ENCODE measurements around the gene SAT2. TPM values are rescaled to one million over a fixed set of nuclear protein-coding genes. Genes with fewer than 3 reads are reported as not detected.

SAT2 gene
- total and polyA plus RNA-seq, 9 donors: 89.5 to 235 (median 145) TPM

DNA sequence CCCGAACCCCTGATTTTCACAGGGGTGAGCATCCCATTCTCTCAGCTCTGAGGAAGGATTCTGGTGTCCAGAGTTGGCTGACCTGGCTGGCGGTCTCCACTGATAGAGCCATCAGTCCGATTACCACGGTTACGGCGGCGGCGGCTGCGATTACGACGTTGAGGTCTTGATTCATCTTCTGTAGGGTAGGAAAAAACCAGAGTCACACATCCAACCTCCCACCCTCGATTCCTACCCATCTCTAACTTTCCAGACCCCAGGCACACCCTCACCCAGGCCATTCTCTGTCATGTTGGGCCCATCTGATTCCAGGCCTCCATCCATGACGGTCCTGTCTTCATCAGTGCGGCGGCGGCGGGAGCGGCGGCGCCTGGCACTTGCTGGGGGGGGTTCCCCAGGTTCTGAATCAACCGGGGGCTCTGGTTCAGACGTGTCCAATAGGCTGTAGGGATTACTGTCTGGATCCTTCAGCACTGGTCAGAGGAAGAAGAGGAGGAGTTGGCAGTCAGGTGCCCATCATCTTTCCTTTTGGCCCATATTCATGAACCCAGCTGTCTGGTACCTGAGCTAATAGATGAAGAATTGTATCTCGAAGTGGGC lies 35.1 kb downstream of the SAT2 start:
- TF ChIP-seq POLR2A (IDR thresholded peaks at IDR 0.05) (no peak), EP300 (IDR thresholded peaks at IDR 0.05) (no peak)
- TF ChIP-seq, protein P1, sequence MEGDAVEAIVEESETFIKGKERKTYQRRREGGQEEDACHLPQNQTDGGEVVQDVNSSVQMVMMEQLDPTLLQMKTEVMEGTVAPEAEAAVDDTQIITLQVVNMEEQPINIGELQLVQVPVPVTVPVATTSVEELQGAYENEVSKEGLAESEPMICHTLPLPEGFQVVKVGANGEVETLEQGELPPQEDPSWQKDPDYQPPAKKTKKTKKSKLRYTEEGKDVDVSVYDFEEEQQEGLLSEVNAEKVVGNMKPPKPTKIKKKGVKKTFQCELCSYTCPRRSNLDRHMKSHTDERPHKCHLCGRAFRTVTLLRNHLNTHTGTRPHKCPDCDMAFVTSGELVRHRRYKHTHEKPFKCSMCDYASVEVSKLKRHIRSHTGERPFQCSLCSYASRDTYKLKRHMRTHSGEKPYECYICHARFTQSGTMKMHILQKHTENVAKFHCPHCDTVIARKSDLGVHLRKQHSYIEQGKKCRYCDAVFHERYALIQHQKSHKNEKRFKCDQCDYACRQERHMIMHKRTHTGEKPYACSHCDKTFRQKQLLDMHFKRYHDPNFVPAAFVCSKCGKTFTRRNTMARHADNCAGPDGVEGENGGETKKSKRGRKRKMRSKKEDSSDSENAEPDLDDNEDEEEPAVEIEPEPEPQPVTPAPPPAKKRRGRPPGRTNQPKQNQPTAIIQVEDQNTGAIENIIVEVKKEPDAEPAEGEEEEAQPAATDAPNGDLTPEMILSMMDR (IDR thresholded peaks at IDR 0.05): no peak
- H3K36me3 ChIP-seq: no peaks in the 10 kb centered on the region
- 85 to 89% (median 89%) methylated on average over 23 of the region's 23 CpGs for WGBS, 3 donors
- no peaks in the 10 kb centered on the region for H3K27me3 ChIP-seq
- no peaks in the 10 kb centered on the region for H3K9me3 ChIP-seq
- no peak overlapping the region for H3K4me3 ChIP-seq
- no peak for DNase-seq
- peaks cover 3% of the 10 kb centered on the region for H3K4me1 ChIP-seq (ENCODE audit: insufficient read depth)
- intact Hi-C loops (cut with DNase I): loop anchor here in 1 of 4 donors (10.0 kb wide), 1 partner anchor 78 kb away; no protein-coding TSS in a partner anchor
- H3K27ac ChIP-seq: no peak overlapping the region

DNA sequence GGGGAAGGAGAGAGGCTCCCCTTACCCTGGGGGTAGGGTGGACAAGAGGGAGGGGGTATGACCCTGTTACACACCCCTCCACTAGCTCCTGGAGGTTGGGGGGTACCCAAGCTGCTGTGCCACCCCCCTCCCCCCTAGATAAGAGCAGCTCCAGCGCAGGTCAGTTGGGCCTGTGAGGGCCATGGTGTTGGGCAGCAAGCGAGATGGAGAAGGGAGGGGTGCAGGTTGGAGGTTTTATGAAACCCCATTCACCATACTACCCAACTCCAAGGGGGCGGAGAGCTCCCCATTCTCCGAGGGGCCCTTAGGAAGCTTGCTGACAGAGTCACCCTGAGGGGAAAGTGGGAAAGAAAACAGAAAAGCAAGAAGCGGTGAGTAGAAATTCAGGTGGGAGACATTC lies 36.0 kb downstream of the SAT2 start:
- Histone ChIP-seq H3K27ac (no peak overlapping the region), H3K36me3 (no peaks in the 10 kb centered on the region), H3K27me3 (no peaks in the 10 kb centered on the region), H3K9me3 (no peaks in the 10 kb centered on the region), H3K4me1 (ENCODE audit: insufficient read depth) (peaks cover 3% of the 10 kb centered on the region), H3K4me3 (no peak overlapping the region)
- WGBS, 3 donors: 82 to 89% (median 88%) methylated on average over 5 of the region's 5 CpGs
- TF ChIP-seq, protein P1 (IDR thresholded peaks at IDR 0.05): no peak
- TF ChIP-seq EP300 (IDR thresholded peaks at IDR 0.05) (no peak), POLR2A (IDR thresholded peaks at IDR 0.05) (no peak)
- DNase-seq: no peak
- intact Hi-C loops (cut with DNase I): loop anchor here in 1 of 4 donors (10.0 kb wide), 1 partner anchor 77 kb away; no protein-coding TSS in a partner anchor

GRCh38 chr17:7590743-7591142 lies 36.9 kb downstream of the SAT2 start:
- intact Hi-C loops (cut with DNase I): loop anchor here in 1 of 4 donors (10.0 kb wide), 1 partner anchor 76 kb away; no protein-coding TSS in a partner anchor
- Histone ChIP-seq H3K9me3 (no peaks in the 10 kb centered on the region), H3K27ac (no peak overlapping the region), H3K4me3 (no peak overlapping the region), H3K27me3 (no peaks in the 10 kb centered on the region), H3K36me3 (no peaks in the 10 kb centered on the region), H3K4me1 (ENCODE audit: insufficient read depth) (peaks cover 3% of the 10 kb centered on the region)
- TF ChIP-seq, protein P1 (IDR thresholded peaks at IDR 0.05): no peak
- TF ChIP-seq EP300 (IDR thresholded peaks at IDR 0.05): no peak
- no peak for TF ChIP-seq POLR2A (IDR thresholded peaks at IDR 0.05)
- DNase-seq: no peak
- whole genome bisulfite sequencing, 3 donors: 69 to 78% (median 75%) methylated on average over 4 of the region's 4 CpGs

- no peaks in the 10 kb centered on the region for H3K36me3 ChIP-seq
These were observed 37.5 kb downstream of the SAT2 start, which contains the start of gene SOX15 for GRCh38 chr17:7589891-7590691. TSS of gene SOX15 (minus strand) at chr17:7590094. CDS start at chr17:7589676, 418 bp downstream.

More at GRCh38 chr17:7589891-7590691, 37.5 kb downstream of the SAT2 start, which contains the start of gene SOX15:
- Histone ChIP-seq H3K4me3 (peak within 1 kb of the TSS; percentile 67), H3K27ac (peak within 1 kb of the TSS; percentile 12 to 42), H3K27me3 (no peaks in the 10 kb centered on the region), H3K4me1 (ENCODE audit: insufficient read depth) (peaks cover 3% of the 10 kb centered on the region), H3K9me3 (no peaks in the 10 kb centered on the region)
- no peak for DNase-seq
- TF ChIP-seq, protein P1 (IDR thresholded peaks at IDR 0.05): no peak
- TF ChIP-seq POLR2A (IDR thresholded peaks at IDR 0.05) (no peak), EP300 (IDR thresholded peaks at IDR 0.05) (no peak)
- 60 to 62% (median 61%) methylated on average over 23 to 24 of the region's 24 CpGs for WGBS, 3 donors
- intact Hi-C loops (cut with DNase I): loop anchor here in 1 of 4 donors (10.0 kb wide), 1 partner anchor 75 kb away; no protein-coding TSS in a partner anchor
